GM12892 (cell line): ENCODE results near the gene UNC45A.

Source experiments
- POLR2A ChIP-seq: IDR thresholded peaks from 2 replicates; pipeline ENCODE4 v1.6.1; 2011; ENCODE audit warnings: low read depth, low read length, control low read depth
- POLR2AphosphoS5 ChIP-seq: IDR thresholded peaks from 2 replicates; pipeline ENCODE4 v1.6.1; 2011; ENCODE audit warnings: low read depth, low read length, control low read depth

DNA sequence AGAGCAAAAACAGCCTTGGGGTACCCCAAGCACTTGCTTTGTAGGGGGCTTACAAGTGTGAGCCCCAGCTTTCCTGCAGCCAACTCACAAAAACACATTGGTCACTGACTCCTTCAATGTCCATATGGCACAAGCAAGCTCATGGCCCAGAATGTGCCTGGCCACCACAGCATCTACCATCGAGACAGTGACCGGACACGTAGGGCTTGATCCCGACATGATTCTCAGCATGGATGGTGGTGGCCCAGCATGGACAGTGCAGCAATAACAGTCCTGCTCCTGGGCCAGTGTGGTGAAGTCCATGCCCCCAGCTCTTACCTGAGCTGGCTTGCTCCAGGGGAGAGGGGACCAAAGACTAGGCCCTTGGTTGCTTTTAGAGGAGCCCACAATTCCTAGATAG, 6.0 kb downstream of the UNC45A start:
- TF ChIP-seq POLR2A: no peak
- TF ChIP-seq POLR2AphosphoS5: no peak
